H1 (cell line): ENCODE results near the gene PTGES2. TPM values are rescaled to one million over a fixed set of nuclear protein-coding genes. Genes with fewer than 3 reads are reported as not detected.

Experiments
- ASH2L ChIP-seq: fragments of 200-600, 300-600 bp; sonication (generic); IDR thresholded peaks from one replicate; pipeline ENCODE4 v1.7.1; 2017; ENCODE audit warnings: low read length
- BCL11A ChIP-seq, 2 experiments: IDR thresholded peaks; one replicate each; pipeline ENCODE4 v1.6.1; 2011; ENCODE audit warnings: low read depth in 2 of 2, low read length in 2 of 2, mild to moderate bottlenecking in 2 of 2
- BRCA1 ChIP-seq: IDR thresholded peaks from 2 replicates; pipeline ENCODE4 v1.6.1; 2012; ENCODE audit warnings: low read depth, low read length, improper control_type of control experiment
- CBX5 ChIP-seq: fragments of 300-800, 300-1000 bp; sonication (generic); IDR thresholded peaks from 2 replicates; pipeline ENCODE4 v1.7.1; 2016; ENCODE audit warnings: antibody characterized with exemption, low read length, low read depth
- CHD1 ChIP-seq: IDR thresholded peaks from 2 replicates; pipeline ENCODE4 v1.6.1; 2012; ENCODE audit warnings: low read depth, low read length, improper control_type of control experiment
- CREB1 ChIP-seq: IDR thresholded peaks from 2 replicates; pipeline ENCODE4 v1.6.1; 2012; ENCODE audit warnings: inconsistent platforms
- EGR1 ChIP-seq: IDR thresholded peaks from 2 replicates; pipeline ENCODE4 v1.6.1; 2011; ENCODE audit warnings: low read depth, low read length, borderline replicate concordance
- HDAC2 ChIP-seq, 2 experiments: fragments of 300-600 bp in 1 of 2; sonication (generic) in 1 of 2; IDR thresholded peaks; 2 replicates each; pipeline ENCODE4 v1.6.1; 2011 to 2012; ENCODE audit warnings: low read depth in 2 of 2, low read length in 2 of 2, mild to moderate bottlenecking in 2 of 2, moderate library complexity in 2 of 2, borderline replicate concordance in 1 of 2, inconsistent platforms in 1 of 2
- HDAC6 ChIP-seq: IDR thresholded peaks from one replicate; pipeline ENCODE4 v1.7.1; 2012; ENCODE audit warnings: low read depth, mild to moderate bottlenecking, inconsistent platforms, low read length, moderate library complexity
- JUN ChIP-seq: IDR thresholded peaks from 2 replicates; pipeline ENCODE4 v1.6.1; 2011; ENCODE audit warnings: low read depth, mild to moderate bottlenecking, improper control_type of control experiment, low read length
- JUND ChIP-seq: IDR thresholded peaks from 2 replicates; pipeline ENCODE4 v1.6.1; 2011; ENCODE audit warnings: mild to moderate bottlenecking, improper control_type of control experiment, low read length
- KDM4A ChIP-seq: IDR thresholded peaks from one replicate; pipeline ENCODE4 v1.7.1; 2012; ENCODE audit warnings: low read depth, mild to moderate bottlenecking, moderate library complexity, low read length, inconsistent platforms; ENCODE audit not compliant: severe bottlenecking
- KDM5A ChIP-seq: fragments of 200-600 bp; IDR thresholded peaks from 2 replicates; pipeline ENCODE4 v1.7.1; 2012; ENCODE audit warnings: mild to moderate bottlenecking, low read length, inconsistent platforms, mixed read lengths
- PHF8 ChIP-seq: fragments of 200-600 bp; sonication (generic); conservative IDR thresholded peaks from 2 replicates; pipeline ENCODE4 v1.7.1; 2012; ENCODE audit warnings: low read depth, mild to moderate bottlenecking, inconsistent platforms, low read length, moderate library complexity
- POU5F1 ChIP-seq: IDR thresholded peaks from 2 replicates; pipeline ENCODE4 v1.6.1; 2011; ENCODE audit warnings: low read depth, mild to moderate bottlenecking, low read length, moderate library complexity
- RAD21 ChIP-seq, 2 experiments: IDR thresholded peaks in 1 of 2; conservative IDR thresholded peaks in 1 of 2; 2 replicates each; pipeline ENCODE4 v1.6.1; 2011; ENCODE audit warnings: low read depth in 2 of 2, low read length in 2 of 2, improper control_type of control experiment in 1 of 2, inconsistent platforms in 1 of 2, mild to moderate bottlenecking in 1 of 2, moderate library complexity in 1 of 2
- RNF2 ChIP-seq: fragments of 200-900, 300-1000 bp; sonication (generic); IDR thresholded peaks from 2 replicates; pipeline ENCODE4 v1.7.1; 2016; ENCODE audit warnings: borderline replicate concordance, low read depth, mild to moderate bottlenecking, antibody characterized with exemption, low read length; ENCODE audit not compliant: poor library complexity, severe bottlenecking; ENCODE audit errors: missing control alignments
- SIN3A ChIP-seq, 2 experiments: IDR thresholded peaks in 1 of 2; conservative IDR thresholded peaks in 1 of 2; 2 replicates each; pipeline ENCODE4 v1.6.1; 2011 to 2012; ENCODE audit warnings: low read length in 2 of 2, improper control_type of control experiment in 1 of 2, low read depth in 1 of 2, mild to moderate bottlenecking in 1 of 2
- SP1 ChIP-seq: IDR thresholded peaks from 2 replicates; pipeline ENCODE4 v1.6.1; 2011; ENCODE audit warnings: low read depth, low read length
- SRF ChIP-seq: IDR thresholded peaks from 2 replicates; pipeline ENCODE4 v1.6.1; 2011; ENCODE audit warnings: mild to moderate bottlenecking, low read depth, low read length, moderate library complexity
- SUZ12 ChIP-seq: fragments of 200-600 bp; sonication (generic); IDR thresholded peaks from 2 replicates; pipeline ENCODE4 v1.6.1; 2012; ENCODE audit warnings: mild to moderate bottlenecking, inconsistent platforms, low read length, moderate library complexity, mixed read lengths
- TAF1 ChIP-seq: IDR thresholded peaks from 2 replicates; pipeline ENCODE4 v1.6.1; 2011; ENCODE audit warnings: mild to moderate bottlenecking, low read depth, low read length
- TCF12 ChIP-seq: IDR thresholded peaks from 2 replicates; pipeline ENCODE4 v1.6.1; 2011; ENCODE audit warnings: low read depth, mild to moderate bottlenecking, low read length
- YY1 ChIP-seq: IDR thresholded peaks from 2 replicates; pipeline ENCODE4 v1.6.1; 2011; ENCODE audit warnings: low read depth, mild to moderate bottlenecking, low read length
- polyA plus RNA-seq, 7 experiments: library from polyadenylated mRNA; depleted of rRNA in 3 of 7; stranded (reverse) in 5 of 7; unstranded in 2 of 7; fragments of >200 nt in 5 of 7; fragments of 200-250 nt in 2 of 7; gene quantifications; 1 replicate in 5 of 7; 2 replicates in 1 of 7; 4 replicates in 1 of 7; pipeline versions ENCODE4 v1.2.1 to v1.2.3, GENCODE V29; 2011 to 2013; ENCODE audit warnings: missing spikeins in 2 of 7, mixed read lengths in 2 of 7
- total RNA-seq: library from RNA; stranded (reverse); fragmentation: NEBNext Ultra II Directional; extraction: Animal tissue kit (Norgen Biotek cat#: 25700); gene quantifications from 2 replicates; pipeline ENCODE4 v1.2.1, GENCODE V29; 2021

The PTGES2 gene
- total and polyA plus RNA-seq, 2 of the 8 experiments (the other 6 are each of a cell fraction or from before 2014, with no cell fraction given): 80.7 to 81.2 TPM

- no peak for TF ChIP-seq POU5F1
- TF ChIP-seq JUN: no peak
- TF ChIP-seq BCL11A (IDR thresholded peaks at IDR 0.05; ENCODE audit: low read depth in 2 of 2, low read length in 2 of 2): no peak
- no peak for TF ChIP-seq TCF12
- peak; percentile 50; the same call in 1 of the 2 replicates for TF ChIP-seq SP1
- TF ChIP-seq HDAC6: no peak
- TF ChIP-seq RNF2: no peak
- TF ChIP-seq CBX5: no peak
- no peak for TF ChIP-seq PHF8
- TF ChIP-seq CHD1: no peak
- TF ChIP-seq SRF: no peak
- TF ChIP-seq CREB1: peak; percentile 87
- peak; percentile 69 for TF ChIP-seq TAF1
- no peak for TF ChIP-seq ASH2L
- no peak for TF ChIP-seq SUZ12
- peak; percentile 56; the same call in 1 of the 2 replicates for TF ChIP-seq YY1
- TF ChIP-seq HDAC2 (IDR thresholded peaks at IDR 0.05; ENCODE audit: borderline replicate concordance in 1 of 2, low read depth in 2 of 2, low read length in 2 of 2): 0 out of 4 replicates have a peak, but pooled peaks of 1 of the 2 experiments have one; percentile 7
- no peak for TF ChIP-seq EGR1
- no peak for TF ChIP-seq KDM4A
- TF ChIP-seq RAD21 (IDR thresholded peaks at IDR 0.05 in 1 of 2, conservative IDR thresholded peaks at IDR 0.05 in 1 of 2; ENCODE audit: low read depth in 2 of 2, low read length in 2 of 2): peak; percentile 95
- TF ChIP-seq KDM5A: no peak
- TF ChIP-seq JUND: peak; percentile 81; the same call in 1 of the 2 replicates
- TF ChIP-seq BRCA1: peak; percentile 46; the same call in 1 of the 2 replicates
- TF ChIP-seq SIN3A (conservative IDR thresholded peaks at IDR 0.05 in 1 of 2, IDR thresholded peaks at IDR 0.05 in 1 of 2; ENCODE audit: low read depth in 1 of 2, low read length in 2 of 2): peak; percentile 66 to 91; a peak in 2 of 4 replicates
Observed at GRCh38 chr9:128117613-128118471, 9.7 kb downstream of the PTGES2 start (continued).
